Renal pelvis (tissue), 4 donors: ENCODE data around the gene PHYKPL. TPM values are rescaled to one million over a fixed set of nuclear protein-coding genes. Genes with fewer than 3 reads are reported as not detected.
"Not testable (repeated sequence)": the region's sequence is repeated elsewhere in the genome, so short reads cannot be mapped to it uniquely, and the experiment has no call there.

Source experiments
- DNase-seq: peaks from one replicate; pipeline ENCODE4 v3.0.0-alpha.2; 2013
- polyA plus RNA-seq, 3 donors: library from polyadenylated mRNA; unstranded; fragments of 120-200 nt; gene quantifications; one replicate each; pipeline ENCODE4 v1.2.1, GENCODE V29; 2013; ENCODE audit not compliant: insufficient read length in 3 of 3

Gene PHYKPL
- polyA plus RNA-seq, 3 donors: 62.8 to 140 (median 124) TPM

DNA sequence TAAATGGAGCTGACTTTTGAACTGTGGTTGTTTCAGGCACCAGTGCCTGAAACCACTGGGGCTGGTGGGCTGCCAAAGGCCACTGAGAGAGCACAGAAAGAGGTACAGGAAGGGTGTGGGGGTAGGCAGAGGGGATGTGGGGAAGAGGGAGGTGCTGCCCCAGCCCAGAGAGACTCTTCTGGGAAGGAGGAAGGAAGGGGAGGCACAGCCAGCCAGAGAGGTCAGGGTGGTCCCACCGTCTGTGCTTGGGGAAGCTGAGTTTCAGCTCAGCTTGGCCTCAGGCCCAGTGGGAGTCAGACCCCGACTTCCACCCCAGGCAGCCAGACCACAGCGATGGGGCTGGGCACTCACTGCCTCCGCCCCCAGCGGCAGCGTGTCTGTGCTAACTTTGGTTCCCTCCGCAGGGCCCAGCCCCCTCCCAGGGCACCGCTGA, 8.6 kb upstream of the PHYKPL start:
- no peak for DNase-seq

DNA sequence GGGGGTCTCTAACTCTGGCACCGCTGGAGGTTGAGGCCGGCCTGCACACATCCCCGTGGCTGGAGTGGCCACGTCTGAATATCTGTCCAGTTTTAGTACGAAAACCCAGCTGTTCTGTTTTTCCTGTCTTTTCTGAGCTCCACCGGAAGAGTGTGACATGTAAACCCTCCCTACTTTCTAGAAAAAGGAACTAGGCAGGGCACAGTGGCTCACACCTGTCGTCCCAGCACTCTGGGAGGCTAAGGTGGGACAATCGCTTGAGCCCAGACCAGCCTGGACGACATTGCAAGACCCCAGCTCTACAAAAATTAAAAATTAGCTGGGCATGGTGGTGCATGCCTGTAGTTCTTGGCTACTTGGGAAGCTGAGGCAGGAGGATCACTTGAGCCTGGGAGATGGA, 8.2 kb upstream of the PHYKPL start:
- DNase-seq: no peak

DNA sequence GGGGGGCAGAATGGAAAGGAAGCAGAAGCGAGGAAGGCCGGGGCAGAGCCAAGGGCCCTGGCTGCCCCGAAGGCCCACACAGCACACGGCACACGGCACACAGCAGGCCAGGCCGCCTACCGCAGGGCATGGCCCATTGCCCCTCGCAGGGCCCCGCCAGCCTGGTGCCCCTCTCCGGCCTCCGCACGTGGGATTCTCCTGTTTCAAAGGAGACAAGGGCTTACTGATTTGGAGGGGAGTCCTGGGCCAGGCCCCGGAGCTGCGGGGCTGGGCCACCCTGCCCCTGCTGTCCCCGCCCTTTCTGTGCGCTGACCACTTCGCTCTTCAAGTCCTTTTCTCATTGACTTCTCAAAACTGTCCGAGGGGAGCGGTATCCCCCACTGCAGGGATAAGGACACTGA, 7.7 kb upstream of the PHYKPL start:
- DNase-seq: no peak

DNA sequence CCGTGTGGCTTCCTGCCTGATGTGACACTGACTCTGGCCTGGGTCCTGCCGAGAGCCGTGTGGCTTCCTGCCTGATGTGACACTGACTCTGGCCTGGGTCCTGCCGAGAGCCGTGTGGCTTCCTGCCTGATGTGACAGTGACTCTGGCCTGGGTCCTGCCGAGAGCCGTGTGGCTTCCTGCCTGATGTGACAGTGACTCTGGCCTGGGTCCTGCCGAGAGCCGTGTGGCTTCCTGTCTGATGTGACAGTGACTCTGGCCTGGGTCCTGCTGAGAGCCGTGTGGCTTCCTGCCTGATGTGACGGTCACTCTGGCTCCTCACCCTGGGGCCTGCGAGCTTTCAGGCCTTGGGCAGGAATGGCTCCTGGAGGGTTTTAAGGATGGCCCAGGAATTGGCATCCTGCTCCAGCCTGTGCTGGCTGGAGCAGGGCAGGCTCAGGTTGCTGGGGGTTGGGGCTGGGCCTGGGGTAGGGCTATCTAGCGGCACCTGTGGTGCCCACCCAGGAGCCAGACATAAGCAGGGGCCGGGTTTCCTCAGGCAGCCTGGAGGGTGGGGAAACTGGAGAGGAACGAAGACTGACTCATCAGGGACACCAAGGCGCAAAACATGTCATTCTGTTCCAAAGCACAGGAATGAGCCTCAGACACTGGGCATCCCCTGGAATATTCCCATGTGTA, 7.2 kb upstream of the PHYKPL start:
- DNase-seq: not testable (repeated sequence)

DNA sequence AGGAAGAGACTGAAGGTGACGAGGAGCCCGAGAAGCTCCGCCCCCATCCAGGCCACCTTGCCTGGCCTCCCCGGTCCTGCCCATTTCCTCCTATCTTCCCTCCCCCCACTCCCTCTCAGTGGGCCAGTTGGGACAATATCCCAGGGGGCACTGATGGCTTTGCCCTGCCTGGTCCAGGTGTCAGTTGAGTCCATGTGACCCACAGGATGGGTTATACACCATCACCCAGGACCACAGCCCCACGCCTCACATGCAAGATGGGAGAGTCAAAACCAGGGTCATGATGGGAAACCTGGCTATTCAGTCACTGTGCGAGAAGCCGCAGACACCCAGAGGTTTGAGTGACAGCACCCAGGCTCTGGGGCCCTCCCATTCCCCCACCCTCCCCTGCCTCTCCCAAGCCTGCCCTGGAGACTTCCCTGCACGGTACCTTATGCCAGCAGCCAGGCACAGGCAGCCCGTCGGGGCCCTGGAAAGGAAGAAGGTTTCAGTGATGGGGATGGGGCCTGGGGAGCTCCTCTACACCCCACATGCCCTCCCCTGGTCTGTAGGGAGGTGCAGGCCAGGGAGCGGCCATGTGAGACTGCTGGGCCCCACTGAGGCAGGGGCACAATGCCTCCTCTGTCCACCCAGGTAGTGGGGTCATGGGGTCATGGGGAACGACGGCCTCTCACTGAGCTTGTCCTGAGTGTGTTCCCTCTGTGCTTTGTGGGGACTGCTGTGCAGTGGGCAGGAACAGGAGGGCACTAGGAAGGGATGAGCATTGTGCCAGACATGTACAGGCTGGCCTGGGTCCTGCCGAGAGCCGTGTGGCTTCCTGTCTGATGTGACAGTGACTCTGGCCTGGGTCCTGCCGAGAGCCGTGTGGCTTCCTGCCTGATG, 6.3 kb upstream of the PHYKPL start:
- DNase-seq: no peak

DNA sequence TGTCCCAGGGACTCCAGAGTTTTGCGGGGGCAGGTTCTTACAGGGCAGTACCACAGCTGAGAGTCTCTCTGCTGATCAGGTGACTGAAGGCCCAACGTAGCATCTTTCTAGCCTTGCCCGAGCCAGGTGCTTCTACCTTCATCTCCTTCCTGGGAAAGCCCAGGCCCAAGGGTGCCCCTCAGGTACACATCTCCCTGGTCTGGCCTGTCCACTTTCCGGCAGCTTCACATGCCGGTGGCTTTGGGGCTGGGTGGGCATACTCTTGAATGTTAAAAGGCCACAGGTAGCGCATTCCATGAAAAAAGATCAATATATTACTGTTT, 5.7 kb upstream of the PHYKPL start:
- no peak for DNase-seq

DNA sequence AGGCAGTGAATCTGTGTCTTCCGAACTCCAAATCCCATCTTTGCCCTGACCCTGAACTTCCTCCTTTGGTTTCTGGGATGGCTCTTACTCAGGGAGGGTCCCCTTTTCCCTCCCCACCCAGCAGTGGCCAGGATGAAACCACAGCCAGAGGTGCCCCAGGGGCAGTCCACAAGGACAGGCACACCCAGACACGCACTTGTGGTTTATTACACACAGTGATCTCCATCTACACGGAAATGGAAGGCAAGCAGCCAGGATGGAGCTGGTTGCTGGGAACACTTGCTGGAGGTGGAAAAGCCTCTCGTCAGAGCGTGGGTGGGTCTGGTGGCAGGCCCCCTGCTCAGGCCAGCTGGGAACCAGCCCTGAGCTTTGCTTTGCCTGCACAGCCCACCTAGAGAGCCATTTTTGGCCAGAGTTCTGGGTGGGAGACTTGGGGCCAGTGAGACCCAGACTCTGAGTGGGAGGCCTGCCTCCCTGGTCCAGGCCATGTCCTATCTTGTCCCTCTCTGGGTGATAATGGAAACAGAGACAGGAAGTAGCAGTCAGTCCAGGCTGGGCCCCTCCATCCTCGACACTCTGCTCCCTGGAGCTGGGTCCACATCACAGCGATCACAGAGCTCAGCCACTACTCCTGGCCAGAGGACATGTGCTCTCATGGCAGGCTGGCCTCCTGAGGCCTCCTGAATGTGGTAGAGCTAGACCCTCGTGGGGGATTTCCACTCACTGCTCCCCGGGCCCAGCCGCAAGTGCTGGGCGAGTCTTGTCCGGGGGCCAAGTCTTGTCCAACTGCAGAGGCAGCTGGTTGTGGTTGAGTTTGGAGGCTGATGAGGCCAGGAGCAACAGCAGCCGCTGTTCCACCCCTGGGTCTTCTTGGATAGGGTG, 5.1 kb upstream of the PHYKPL start:
- DNase-seq: no peak

DNA sequence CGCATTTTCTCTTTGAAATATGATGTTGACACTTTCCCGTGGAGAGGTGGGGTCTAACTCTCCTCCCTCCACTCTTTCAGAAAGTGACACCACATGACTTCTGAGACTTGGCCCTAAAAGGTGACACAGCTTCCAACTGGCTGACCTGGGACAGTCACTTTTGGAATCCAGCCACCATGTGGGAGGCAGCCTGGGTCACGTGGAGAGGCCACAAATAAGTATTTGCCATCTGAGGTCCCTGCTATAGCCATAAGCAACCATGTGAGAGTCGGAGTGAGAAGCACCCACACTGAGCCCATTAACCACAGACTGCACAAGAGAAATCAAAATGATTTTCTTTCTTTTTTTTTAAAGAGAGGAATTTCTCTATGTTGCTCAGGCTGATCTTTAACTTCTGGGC, 4.1 kb upstream of the PHYKPL start:
- no peak for DNase-seq

DNA sequence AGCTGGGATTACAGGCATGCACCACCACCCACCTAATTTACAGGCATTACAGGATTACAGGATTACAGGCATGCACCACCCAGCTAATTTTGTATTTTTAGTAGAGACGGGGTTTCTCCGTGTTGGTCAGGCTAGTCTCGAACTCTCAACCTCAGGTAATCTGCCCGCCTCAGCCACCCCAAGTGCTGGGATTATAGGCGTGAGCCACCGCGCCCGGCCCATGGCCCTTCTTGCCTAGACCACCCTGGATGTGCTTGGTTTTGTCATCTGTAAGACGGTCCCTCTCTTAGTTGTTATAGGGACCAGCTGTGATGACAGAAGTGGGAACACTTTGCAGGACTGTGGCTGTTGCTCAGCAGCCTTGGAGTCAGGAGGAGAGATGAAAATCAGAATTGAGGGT, 3.5 kb upstream of the PHYKPL start:
- DNase-seq: no peak

DNA sequence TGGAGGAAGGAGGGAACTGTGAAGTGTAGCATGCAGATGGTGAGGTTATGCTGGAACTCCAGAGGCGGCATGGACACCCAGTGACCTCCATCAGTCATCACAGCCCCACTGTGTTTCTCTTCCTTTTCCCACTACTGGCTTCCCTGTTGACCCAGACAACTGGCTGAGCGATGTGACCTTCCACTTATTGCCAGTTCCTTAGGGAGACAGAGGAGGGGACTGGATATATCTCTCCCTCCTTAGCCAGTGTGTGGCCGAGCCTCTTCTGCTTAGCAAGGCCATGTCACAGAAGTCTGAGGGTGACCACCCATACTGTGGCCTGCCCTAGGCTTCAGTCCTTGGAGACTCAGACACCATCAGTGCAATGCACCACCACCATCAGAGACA, 3.0 kb upstream of the PHYKPL start:
- no peak for DNase-seq

DNA sequence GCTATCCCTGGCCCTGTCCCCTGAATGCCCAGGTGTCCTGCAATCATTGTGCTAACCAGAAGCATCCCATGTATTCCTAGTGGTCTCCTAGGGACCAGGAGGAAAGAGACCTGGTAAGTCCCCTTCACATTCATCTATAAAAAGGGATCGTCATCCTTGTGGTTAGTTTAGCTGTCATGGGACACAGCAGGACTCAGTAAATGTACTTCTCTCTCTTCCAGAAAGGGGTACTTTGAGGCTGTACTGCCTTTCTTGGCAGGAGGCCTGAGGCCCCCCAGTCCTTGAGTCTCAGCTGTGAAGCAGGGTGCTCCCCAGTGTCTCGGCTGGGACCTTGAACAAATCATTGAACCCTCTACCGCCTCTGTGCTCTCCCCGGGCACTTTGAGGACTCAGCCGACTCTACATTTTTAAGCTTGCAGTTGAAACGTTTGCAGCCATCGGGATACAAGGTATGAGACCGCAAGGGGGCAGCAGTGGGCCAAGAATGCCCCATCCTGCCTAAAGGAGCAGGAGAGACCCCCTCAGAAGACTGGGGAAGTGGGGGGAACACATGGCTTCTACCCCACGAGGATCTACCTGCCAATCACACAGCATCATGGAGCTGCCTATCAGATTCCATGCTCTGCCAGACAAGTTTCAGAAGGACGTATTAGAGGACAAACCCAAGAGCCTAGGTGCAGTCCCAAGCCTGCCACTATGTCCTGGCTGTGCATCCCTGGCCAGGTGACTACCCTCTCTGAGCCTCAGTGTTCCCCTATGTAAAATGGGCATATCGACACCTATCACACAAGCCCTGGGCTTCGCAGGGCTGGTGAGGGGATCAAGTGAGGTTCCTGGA, 2.4 kb upstream of the PHYKPL start:
- DNase-seq: peak; percentile 67

DNA sequence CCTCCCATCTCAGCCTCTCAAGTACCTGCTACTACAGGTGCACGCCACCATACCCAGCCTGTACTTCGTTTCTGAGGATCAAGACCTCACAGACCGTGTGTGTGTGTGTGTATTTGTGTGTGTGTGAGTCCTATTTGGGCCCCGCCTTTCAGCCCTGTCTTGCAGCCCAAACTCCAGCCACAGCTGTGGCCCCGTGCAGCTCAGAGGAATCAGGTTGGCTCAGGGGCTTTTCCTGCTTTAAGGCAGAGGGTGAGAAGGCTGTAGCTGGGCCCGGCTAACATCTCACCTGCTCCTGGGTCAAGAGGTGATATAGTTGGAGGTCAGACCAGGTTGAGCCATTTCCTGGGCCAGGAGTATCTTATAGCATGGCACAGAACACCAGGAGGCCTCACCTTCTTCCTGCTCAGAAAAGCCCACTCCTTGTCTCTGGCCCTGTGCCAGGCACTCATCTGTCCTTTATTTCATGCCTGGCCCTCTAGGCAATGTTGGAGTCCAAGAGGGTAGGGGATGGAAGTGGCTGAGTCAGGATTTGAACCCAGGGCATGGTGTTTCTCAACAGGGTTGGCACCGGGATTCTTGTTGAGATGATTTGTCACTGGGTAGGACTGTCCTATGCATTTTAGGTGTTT, 1.6 kb upstream of the PHYKPL start:
- DNase-seq: no peak

DNA sequence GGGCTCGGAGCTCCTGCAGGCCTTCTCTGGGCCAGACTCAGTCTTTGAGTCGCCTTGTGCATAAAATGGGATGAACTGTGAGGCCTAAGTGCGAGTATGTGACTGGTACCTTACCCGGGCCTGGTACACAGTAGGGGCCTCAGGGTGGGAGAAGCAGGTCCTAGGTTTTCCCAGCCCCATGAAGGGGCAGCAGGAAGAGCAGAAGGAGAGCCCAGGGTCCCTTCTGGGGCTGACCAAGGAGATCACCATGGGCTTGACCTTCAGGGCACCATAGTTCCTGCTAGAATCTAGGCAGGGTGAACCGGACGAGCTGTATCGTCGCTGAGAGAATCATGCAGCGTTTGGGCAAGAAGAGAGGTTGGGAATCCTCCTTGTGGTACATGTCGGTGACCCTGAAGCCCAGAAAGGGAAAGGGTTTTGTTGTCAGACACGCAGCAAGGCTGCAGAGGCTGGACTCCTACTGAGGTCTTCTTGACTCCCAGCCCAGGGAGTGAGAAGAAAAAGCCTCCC, 373 bp upstream of the PHYKPL start:
- DNase-seq: no peak

DNA sequence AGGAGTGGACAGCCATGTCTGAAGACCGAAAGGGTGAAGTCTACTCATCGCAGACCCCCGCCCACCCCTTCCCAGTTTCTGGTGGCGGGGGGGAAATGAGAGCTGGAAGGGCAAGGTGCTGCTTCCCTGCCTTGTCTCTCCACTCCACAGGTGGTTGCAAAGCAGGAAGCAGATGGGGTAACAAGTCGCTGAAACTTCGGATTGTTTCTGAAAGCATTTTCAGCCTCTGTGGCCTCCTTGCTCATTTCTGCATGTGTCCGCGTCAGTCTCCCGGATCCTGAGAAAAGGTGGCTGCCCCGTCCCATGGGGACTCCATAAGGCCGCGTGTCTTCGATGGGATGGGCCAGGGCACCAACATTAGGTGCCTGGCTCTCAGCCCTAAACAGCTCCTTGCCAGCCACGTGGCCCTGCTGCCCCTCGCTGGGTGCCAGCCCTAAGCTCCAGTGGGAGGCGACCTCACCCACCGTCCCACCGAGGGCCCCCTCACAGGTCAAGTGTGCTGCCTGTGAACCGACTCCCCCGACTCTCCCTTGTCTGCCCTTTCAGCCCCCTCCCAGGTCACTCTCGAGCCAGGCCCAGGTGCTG, 971 bp downstream of the PHYKPL start:
- DNase-seq: no peak

DNA sequence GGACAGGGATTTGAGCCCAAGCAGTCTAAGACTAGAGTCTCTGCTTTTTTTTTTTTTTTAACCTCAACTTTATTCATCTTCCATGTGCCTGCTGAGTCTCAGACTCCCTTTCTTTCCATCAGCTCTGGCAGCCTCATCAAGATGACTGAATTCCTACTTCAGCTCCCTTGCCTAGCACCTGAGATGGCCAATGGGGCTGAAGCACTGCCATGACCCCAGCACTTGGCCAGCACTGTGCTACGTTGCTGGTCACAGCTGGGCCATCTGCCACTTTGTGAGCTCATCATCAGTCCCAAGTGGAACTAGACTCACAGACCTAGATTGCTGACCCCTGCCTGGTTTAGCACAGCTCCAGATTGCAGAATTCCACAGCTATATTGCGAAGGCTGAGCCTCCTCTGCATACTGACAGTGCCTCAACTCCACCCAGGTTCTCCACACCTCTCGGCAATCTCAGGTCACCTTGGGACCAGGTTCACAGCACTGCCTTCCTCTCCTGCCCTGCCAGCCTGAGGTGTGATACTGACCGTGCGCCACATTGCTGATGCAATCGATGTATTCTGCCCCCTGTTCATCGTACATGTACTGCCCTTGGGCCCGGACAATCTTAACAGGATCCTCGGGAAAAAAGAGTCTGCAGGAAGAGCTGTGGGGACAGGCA, 1.6 kb downstream of the PHYKPL start:
- no peak for DNase-seq

DNA sequence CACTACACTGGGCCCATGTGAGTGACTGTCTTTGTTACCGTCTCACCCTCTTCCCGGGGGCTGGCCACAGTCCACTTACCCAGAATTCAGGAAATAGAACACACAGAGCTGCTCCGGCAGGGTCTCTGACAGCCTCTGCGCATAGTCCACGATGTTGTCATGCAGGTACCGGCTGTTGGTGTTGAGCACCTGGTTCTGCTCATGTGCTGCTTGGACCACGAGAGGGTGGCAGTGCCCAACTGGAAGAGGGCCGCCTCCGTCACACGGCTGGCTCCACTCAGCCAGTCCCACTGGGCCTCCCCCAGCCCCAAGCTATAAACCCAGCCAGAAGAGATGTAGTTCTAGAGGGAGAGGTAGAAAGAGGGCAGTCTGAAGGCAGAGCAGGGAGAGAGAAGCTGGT, 2.7 kb downstream of the PHYKPL start:
- DNase-seq: no peak

DNA sequence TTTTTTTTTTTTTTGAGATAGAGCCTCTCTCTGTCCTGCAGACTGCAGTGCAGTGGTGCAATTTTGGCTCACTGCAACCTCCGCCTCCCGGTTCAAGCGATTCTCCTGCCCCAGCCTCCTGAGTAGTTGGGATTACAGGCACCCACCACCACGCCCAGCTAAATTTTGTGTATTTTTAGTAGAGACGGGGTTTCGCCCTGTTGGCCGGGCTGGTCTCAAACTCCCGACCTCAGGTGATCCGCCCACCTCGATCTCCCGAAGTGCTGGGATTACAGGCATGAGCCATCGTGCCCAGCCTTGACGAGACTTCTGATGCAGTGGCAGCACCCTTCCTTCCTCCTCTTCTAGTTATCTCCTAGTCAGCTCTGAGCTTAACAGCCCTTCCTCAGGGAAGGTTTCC, 3.5 kb downstream of the PHYKPL start:
- DNase-seq: not testable (repeated sequence)

DNA sequence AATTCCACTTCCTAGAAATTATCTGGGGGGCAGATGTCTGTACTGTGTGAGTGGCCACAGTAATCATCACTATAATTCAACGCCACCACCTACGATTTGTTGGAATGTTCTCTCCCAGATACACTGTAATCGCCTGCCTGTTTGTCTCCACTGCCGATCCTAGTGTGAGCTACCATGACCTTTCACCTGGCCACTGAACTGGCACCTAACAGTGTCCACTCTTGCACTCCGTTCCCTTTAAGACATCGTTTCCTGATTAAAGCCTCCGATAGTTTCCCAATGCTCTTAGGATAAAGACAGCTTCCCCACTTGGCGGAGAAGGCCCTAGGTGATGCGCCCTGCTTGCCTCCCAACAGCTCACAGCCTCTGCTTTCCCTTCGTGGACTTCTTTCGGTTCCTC, 4.0 kb downstream of the PHYKPL start:
- no peak for DNase-seq

DNA sequence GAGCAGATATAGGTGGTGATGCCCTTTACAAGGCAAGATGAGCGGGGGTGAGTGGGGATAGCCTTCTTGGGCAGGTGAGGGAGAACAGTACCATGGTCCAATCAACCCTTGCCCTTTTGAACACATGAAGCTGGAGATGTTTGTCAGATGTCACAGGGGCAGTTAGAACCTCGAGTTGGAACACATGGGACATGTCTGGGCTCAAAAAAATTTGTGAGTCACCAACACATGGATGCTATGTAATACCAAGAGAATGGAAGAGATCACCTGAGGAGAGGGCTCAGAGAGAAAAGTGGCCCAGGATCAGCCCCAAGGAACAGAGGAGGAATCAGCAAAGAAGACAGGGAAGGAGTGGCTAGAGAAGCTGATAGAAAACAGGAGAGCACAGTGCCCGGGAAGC, 4.7 kb downstream of the PHYKPL start:
- no peak for DNase-seq

DNA sequence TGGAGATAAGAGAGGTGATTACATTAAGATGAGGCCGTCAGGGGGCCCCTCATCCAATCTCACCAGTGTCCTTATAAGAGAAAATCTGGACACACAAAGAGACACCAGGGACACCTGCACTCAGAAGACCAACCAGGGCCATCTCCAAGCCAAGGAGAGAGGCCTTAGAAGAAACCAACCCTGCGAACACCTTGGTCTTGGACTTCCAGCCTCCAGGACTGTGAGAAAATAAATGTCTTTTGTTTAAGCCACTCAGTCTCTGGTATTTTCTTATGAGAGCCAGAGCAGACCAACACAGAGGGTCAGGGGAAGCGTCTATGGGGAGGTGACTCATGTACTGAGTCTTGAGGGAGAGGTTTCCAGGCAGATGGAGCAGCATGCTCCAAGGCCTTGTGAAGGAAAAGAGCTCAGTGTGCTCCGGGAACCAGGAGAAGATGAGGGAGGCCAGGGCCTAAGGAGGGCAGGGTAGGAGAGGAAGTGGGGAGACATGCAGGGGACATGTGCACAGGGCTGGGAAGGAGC, 5.4 kb downstream of the PHYKPL start:
- no peak for DNase-seq
